Gastroesophageal sphincter (tissue), 3 donors: ENCODE data around the gene SEMA3C.

Source experiments
- CTCF ChIP-seq, 4 experiments: fragments of 200-600 bp in 2 of 4; fragments of 450-650 bp in 2 of 4; sonication (generic) in 1 of 4; IDR thresholded peaks; one replicate each; pipeline ENCODE4 v1.5.1; 2017 to 2019; ENCODE audit warnings: antibody characterized with exemption in 4 of 4, mild to moderate bottlenecking in 2 of 4, moderate library complexity in 2 of 4
- EP300 ChIP-seq: sonication (generic); formaldehyde crosslinking; IDR thresholded peaks from one replicate; pipeline ENCODE4 v1.6.1; 2017; ENCODE audit warnings: antibody characterized with exemption, mild to moderate bottlenecking
- POLR2A ChIP-seq, 2 donors: fragments of 450-650 bp; IDR thresholded peaks; one replicate each; pipeline ENCODE4 v1.6.1; 2017; ENCODE audit warnings: antibody characterized with exemption in 2 of 2, mild to moderate bottlenecking in 2 of 2, moderate library complexity in 1 of 2
- POLR2AphosphoS5 ChIP-seq: sonication (generic); formaldehyde crosslinking; IDR thresholded peaks from one replicate; pipeline ENCODE4 v1.6.1; 2017; ENCODE audit warnings: antibody characterized with exemption

DNA sequence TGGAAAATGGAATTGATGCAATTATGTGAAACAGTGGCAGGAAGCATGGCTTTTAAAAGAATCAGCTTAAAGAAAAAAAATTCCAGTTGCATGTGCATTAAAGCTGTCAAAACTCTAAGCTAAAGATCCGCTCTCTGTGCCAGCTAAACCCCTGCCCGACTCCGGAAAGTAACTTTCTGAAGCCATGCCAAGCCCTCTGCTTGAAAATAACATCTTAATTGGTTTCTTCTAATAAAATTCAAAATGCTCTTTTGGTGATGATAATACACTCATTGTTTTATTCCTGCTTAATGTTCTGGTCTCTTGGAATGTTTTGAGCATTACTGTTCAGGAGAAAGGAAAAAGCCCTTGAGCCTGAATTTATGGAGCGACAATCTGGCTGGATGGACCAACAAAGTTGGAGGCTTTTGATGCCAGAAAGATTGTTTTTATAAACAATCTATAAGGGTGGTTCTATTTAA is 11.7 kb downstream of the SEMA3C start:
- TF ChIP-seq CTCF (IDR thresholded peaks at IDR 0.05) = no peak
- no peak for TF ChIP-seq POLR2AphosphoS5
- TF ChIP-seq EP300 = no peak
- no peak for TF ChIP-seq POLR2A (IDR thresholded peaks at IDR 0.05)
